Vagina (tissue), 2 donors: ENCODE results near the gene TROAP. TPM values are rescaled to one million over a fixed set of nuclear protein-coding genes. Genes with fewer than 3 reads are reported as not detected.
"Not testable (repeated sequence)": the region's sequence is repeated elsewhere in the genome, so short reads cannot be mapped to it uniquely, and the experiment has no call there.

ENCODE experiments used
- DNase-seq, 2 donors: peaks; one replicate each; pipeline ENCODE4 v3.0.0-alpha.2; 2017; ENCODE audit errors: extremely low spot score in 2 of 2
- H3K27ac ChIP-seq: fragments of 200-600 bp; sonication (generic); one replicate; pipeline ENCODE4 v1.5.1; 2019
- H3K27me3 ChIP-seq: fragments of 200-600 bp; sonication (generic); one replicate; pipeline ENCODE4 v1.5.1; 2019
- H3K36me3 ChIP-seq, 2 donors: fragments of 200-600 bp; sonication (generic); one replicate each; pipeline ENCODE4 v1.5.1; 2017 to 2019
- H3K4me1 ChIP-seq: fragments of 200-600 bp; sonication (generic); one replicate; pipeline ENCODE4 v1.5.1; 2019
- H3K4me3 ChIP-seq, 2 donors: fragments of 200-600 bp; sonication (generic); 1 replicate in 1 of 2; 2 replicates in 1 of 2; pipeline ENCODE4 v1.5.1; 2016 to 2019
- H3K9me3 ChIP-seq: fragments of 200-600 bp; sonication (generic); one replicate; pipeline ENCODE4 v1.5.1; 2019
- CTCF ChIP-seq, 3 experiments: fragments of 450-650 bp in 2 of 3; fragments of 200-600 bp in 1 of 3; sonication (generic) in 1 of 3; IDR thresholded peaks; one replicate each; pipeline ENCODE4 v1.5.1; 2017 to 2019; ENCODE audit warnings: antibody characterized with exemption in 3 of 3, mild to moderate bottlenecking in 2 of 3, moderate library complexity in 2 of 3
- POLR2A ChIP-seq, 2 donors: fragments of 450-650 bp; IDR thresholded peaks; one replicate each; pipeline ENCODE4 v1.6.1; 2017; ENCODE audit warnings: antibody characterized with exemption in 2 of 2, mild to moderate bottlenecking in 2 of 2, moderate library complexity in 2 of 2
- POLR2AphosphoS5 ChIP-seq, 2 donors: sonication (generic); formaldehyde crosslinking; IDR thresholded peaks; one replicate each; pipeline ENCODE4 v1.9.0; 2017; ENCODE audit warnings: antibody characterized with exemption in 2 of 2, mild to moderate bottlenecking in 2 of 2, low read depth in 1 of 2; ENCODE audit not compliant: insufficient read depth in 1 of 2
- intact Hi-C: fragments of 100-400 bp; cut with DNase I; formaldehyde crosslinking; loops from one replicate; pipeline ENCODE4 v1.15.1; 2023
- total RNA-seq: library from RNA; depleted of rRNA; stranded (reverse); fragments of >200 nt; gene quantifications from one replicate; pipeline ENCODE4 v1.2.3, GENCODE V29; 2016

Gene TROAP
- total RNA-seq, 1 donor from 2014 or later, result 4.9 TPM

GRCh38 chr12:49304161-49304560 is 18.9 kb upstream of the TROAP start:
- H3K36me3 ChIP-seq, result no peaks in the 10 kb centered on the region
- TF ChIP-seq CTCF (IDR thresholded peaks at IDR 0.05), result no peak
- TF ChIP-seq POLR2AphosphoS5 (IDR thresholded peaks at IDR 0.05; ENCODE audit: insufficient read depth in 1 of 2, low read depth in 1 of 2), result no peak
- no peak for TF ChIP-seq POLR2A (IDR thresholded peaks at IDR 0.05)
- DNase-seq, result no peak
- no peaks in the 10 kb centered on the region for H3K4me1 ChIP-seq
- no peak overlapping the region for H3K27ac ChIP-seq
- intact Hi-C loops, result no loop called here
- H3K27me3 ChIP-seq, result no peaks in the 10 kb centered on the region
- no peak overlapping the region for H3K4me3 ChIP-seq
- H3K9me3 ChIP-seq, result no peaks in the 10 kb centered on the region

- Histone ChIP-seq H3K27me3 (no peaks in the 10 kb centered on the region), H3K36me3 (no peaks in the 10 kb centered on the region)
Measured at GRCh38 chr12:49305762-49306510, 17.1 kb upstream of the TROAP start.

GRCh38 chr12:49309386-49309785 is 13.7 kb upstream of the TROAP start:
- no peaks in the 10 kb centered on the region for H3K9me3 ChIP-seq
- intact Hi-C loops, result no loop called here
- no peaks in the 10 kb centered on the region for H3K36me3 ChIP-seq
- no peak overlapping the region for H3K27ac ChIP-seq
- TF ChIP-seq CTCF (IDR thresholded peaks at IDR 0.05), result no peak
- TF ChIP-seq POLR2AphosphoS5 (IDR thresholded peaks at IDR 0.05; ENCODE audit: insufficient read depth in 1 of 2, low read depth in 1 of 2), result no peak
- TF ChIP-seq POLR2A (IDR thresholded peaks at IDR 0.05), result no peak
- no peak overlapping the region for H3K4me3 ChIP-seq
- H3K27me3 ChIP-seq, result no peaks in the 10 kb centered on the region
- no peaks in the 10 kb centered on the region for H3K4me1 ChIP-seq
- DNase-seq, result no peak

More at GRCh38 chr12:49305762-49306510, 17.1 kb upstream of the TROAP start:
- Histone ChIP-seq H3K27ac (no peak overlapping the region), H3K4me3 (no peak overlapping the region), H3K4me1 (no peaks in the 10 kb centered on the region), H3K9me3 (no peaks in the 10 kb centered on the region)
- TF ChIP-seq POLR2AphosphoS5 (IDR thresholded peaks at IDR 0.05; ENCODE audit: insufficient read depth in 1 of 2, low read depth in 1 of 2) (no peak), CTCF (IDR thresholded peaks at IDR 0.05) (no peak)
- intact Hi-C loops, result no loop called here
- no peak for DNase-seq

- H3K27me3 ChIP-seq, H3K9me3 ChIP-seq, H3K36me3 ChIP-seq, H3K4me1 ChIP-seq, H3K4me3 ChIP-seq, H3K27ac ChIP-seq, intact Hi-C loops, DNase-seq: not testable (repeated sequence)
Measured at GRCh38 chr12:49310451-49311000, 12.5 kb upstream of the TROAP start.

GRCh38 chr12:49314811-49315210 is 8.2 kb upstream of the TROAP start:
- DNase-seq, result no peak

GRCh38 chr12:49317118-49317517 is 5.9 kb upstream of the TROAP start:
- intact Hi-C loops, DNase-seq, H3K27me3 ChIP-seq, H3K36me3 ChIP-seq, H3K4me1 ChIP-seq, H3K4me3 ChIP-seq, H3K27ac ChIP-seq, H3K9me3 ChIP-seq: not testable (repeated sequence)

More at GRCh38 chr12:49314811-49315210, 8.2 kb upstream of the TROAP start:
- H3K4me1 ChIP-seq, result no peaks in the 10 kb centered on the region
- TF ChIP-seq CTCF (IDR thresholded peaks at IDR 0.05), result no peak
- no peak for TF ChIP-seq POLR2AphosphoS5 (IDR thresholded peaks at IDR 0.05; ENCODE audit: insufficient read depth in 1 of 2, low read depth in 1 of 2)
- no peak for TF ChIP-seq POLR2A (IDR thresholded peaks at IDR 0.05)
- intact Hi-C loops, result no loop called here
- no peak overlapping the region for H3K27ac ChIP-seq
- no peaks in the 10 kb centered on the region for H3K36me3 ChIP-seq
- H3K9me3 ChIP-seq, result no peaks in the 10 kb centered on the region
- no peak overlapping the region for H3K4me3 ChIP-seq
- H3K27me3 ChIP-seq, result no peaks in the 10 kb centered on the region

- intact Hi-C loops, H3K9me3 ChIP-seq, H3K4me3 ChIP-seq, H3K27me3 ChIP-seq, H3K27ac ChIP-seq, H3K36me3 ChIP-seq, DNase-seq: not testable (repeated sequence)
- H3K4me1 ChIP-seq, result peaks cover 11% of the 10 kb centered on the region
Measured at GRCh38 chr12:49320411-49321103, 2.5 kb upstream of the TROAP start.
